ENCODE data around the gene ZNF436. TPM values are rescaled to one million over a fixed set of nuclear protein-coding genes. Genes with fewer than 3 reads are reported as not detected.

The ZNF436 gene
- total and polyA plus RNA-seq, 9 of the 15 experiments (the other 6 are each of a cell fraction or from before 2014, with no cell fraction given) = 2.1 to 11.3 (median 6.8) TPM

DNA sequence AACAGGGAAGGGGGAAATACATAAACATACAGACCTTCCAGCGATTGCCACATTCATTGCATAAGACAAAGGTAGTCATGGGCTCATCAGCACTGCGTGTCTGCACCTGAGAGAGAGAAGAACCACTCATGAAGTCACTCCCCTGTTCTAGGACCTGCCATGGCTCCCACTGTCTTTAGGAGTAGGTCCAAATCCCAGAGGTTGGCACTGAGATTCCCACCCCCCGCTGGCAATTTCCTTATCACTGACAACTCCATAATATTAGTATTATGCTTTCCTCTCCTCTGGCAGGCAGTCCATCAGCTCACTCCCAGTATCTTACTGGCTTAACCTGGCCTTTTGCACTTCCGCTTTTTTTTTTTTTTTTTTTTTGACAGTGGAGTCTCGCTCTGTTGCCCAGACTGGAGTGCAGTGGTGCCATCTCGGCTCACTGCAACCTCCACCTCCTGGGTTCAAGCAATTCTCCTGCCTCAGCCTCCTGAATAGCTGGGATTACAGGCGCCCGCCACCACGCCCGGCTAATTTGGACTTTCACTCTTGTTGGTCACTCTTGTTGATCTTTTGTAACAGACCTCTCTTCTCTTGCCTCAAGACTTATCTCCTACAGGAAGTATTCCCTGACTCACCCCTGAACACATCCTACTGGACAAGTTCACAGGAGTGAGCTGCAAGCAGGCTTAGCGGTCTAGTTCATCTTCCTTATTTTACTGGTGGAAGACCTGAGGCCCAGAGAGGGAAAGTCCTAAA is 14.8 kb upstream of the ZNF436 start (continued):
- TF ChIP-seq, protein P1, sequence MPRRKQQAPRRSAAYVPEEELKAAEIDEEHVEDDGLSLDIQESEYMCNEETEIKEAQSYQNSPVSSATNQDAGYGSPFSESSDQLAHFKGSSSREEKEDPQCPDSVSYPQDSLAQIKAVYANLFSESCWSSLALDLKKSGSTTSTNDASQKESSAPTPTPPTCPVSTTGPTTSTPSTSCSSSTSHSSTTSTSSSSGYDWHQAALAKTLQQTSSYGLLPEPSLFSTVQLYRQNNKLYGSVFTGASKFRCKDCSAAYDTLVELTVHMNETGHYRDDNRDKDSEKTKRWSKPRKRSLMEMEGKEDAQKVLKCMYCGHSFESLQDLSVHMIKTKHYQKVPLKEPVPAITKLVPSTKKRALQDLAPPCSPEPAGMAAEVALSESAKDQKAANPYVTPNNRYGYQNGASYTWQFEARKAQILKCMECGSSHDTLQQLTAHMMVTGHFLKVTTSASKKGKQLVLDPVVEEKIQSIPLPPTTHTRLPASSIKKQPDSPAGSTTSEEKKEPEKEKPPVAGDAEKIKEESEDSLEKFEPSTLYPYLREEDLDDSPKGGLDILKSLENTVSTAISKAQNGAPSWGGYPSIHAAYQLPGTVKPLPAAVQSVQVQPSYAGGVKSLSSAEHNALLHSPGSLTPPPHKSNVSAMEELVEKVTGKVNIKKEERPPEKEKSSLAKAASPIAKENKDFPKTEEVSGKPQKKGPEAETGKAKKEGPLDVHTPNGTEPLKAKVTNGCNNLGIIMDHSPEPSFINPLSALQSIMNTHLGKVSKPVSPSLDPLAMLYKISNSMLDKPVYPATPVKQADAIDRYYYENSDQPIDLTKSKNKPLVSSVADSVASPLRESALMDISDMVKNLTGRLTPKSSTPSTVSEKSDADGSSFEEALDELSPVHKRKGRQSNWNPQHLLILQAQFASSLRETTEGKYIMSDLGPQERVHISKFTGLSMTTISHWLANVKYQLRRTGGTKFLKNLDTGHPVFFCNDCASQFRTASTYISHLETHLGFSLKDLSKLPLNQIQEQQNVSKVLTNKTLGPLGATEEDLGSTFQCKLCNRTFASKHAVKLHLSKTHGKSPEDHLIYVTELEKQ (CRISPR knock-in tag; IDR thresholded peaks at IDR 0.05) = no peak
- TF ChIP-seq CGGBP1 (CRISPR knock-in tag; IDR thresholded peaks at IDR 0.05) = no peak
- TF ChIP-seq SPI1 (IDR thresholded peaks at IDR 0.05; ENCODE audit: borderline replicate concordance, low read depth, low read length) = peak; percentile 97
- TF ChIP-seq RBFOX2 (IDR thresholded peaks at IDR 0.05; ENCODE audit: low read depth, low read length) = no peak
- TF ChIP-seq ZNF174 (CRISPR knock-in tag; IDR thresholded peaks at IDR 0.05) = no peak
- no peak for TF ChIP-seq MXD1 (CRISPR knock-in tag; IDR thresholded peaks at IDR 0.05; ENCODE audit: borderline replicate concordance, poor library complexity, severe bottlenecking)
- peak; percentile 88 for TF ChIP-seq SMARCA4 (IDR thresholded peaks at IDR 0.05)
- TF ChIP-seq, protein P2, sequence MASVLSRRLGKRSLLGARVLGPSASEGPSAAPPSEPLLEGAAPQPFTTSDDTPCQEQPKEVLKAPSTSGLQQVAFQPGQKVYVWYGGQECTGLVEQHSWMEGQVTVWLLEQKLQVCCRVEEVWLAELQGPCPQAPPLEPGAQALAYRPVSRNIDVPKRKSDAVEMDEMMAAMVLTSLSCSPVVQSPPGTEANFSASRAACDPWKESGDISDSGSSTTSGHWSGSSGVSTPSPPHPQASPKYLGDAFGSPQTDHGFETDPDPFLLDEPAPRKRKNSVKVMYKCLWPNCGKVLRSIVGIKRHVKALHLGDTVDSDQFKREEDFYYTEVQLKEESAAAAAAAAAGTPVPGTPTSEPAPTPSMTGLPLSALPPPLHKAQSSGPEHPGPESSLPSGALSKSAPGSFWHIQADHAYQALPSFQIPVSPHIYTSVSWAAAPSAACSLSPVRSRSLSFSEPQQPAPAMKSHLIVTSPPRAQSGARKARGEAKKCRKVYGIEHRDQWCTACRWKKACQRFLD (CRISPR knock-in tag; IDR thresholded peaks at IDR 0.05) = peak; percentile 54; the same call in 1 of the 2 replicates
- peak in 1 of 2 experiments; percentile 71; a peak in 1 of 4 replicates for TF ChIP-seq ZNF639 (CRISPR knock-in tag; conservative IDR thresholded peaks at IDR 0.05 in 1 of 2, IDR thresholded peaks at IDR 0.05 in 1 of 2)
- no peak; the same call in 1 of the 2 replicates for TF ChIP-seq MECOM (CRISPR knock-in tag; IDR thresholded peaks at IDR 0.05)
- TF ChIP-seq ZBTB8A (IDR thresholded peaks at IDR 0.05; ENCODE audit: partially characterized antibody) = no peak
- TF ChIP-seq MIER1 (IDR thresholded peaks at IDR 0.05; ENCODE audit: low read depth) = no peak
- TF ChIP-seq STAG1 (CRISPR knock-in tag; IDR thresholded peaks at IDR 0.05; ENCODE audit: borderline replicate concordance) = no peak
- peak; percentile 80 for TF ChIP-seq ETV1 (tag; conservative IDR thresholded peaks at IDR 0.05; ENCODE audit: low read depth)
- no peak for TF ChIP-seq ZC3H8 (IDR thresholded peaks at IDR 0.05)
- TF ChIP-seq GATAD2B (IDR thresholded peaks at IDR 0.05; ENCODE audit: borderline replicate concordance) = no peak
- TF ChIP-seq NCOA1 (IDR thresholded peaks at IDR 0.05; ENCODE audit: low read depth) = no peak
- TF ChIP-seq ZNF766 (CRISPR knock-in tag; conservative IDR thresholded peaks at IDR 0.05) = peak; percentile 63
- TF ChIP-seq, protein P3, sequence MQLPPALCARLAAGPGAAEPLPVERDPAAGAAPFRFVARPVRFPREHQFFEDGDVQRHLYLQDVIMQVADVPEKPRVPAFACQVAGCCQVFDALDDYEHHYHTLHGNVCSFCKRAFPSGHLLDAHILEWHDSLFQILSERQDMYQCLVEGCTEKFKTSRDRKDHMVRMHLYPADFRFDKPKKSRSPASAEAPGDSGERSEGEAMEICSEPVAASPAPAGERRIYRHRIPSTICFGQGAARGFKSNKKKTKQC (CRISPR knock-in tag; IDR thresholded peaks at IDR 0.05) = no peak
- TF ChIP-seq CEBPB (tag; IDR thresholded peaks at IDR 0.05) = peak; percentile 56; the same call in 1 of the 2 replicates
- TF ChIP-seq ZNF717 (CRISPR knock-in tag; IDR thresholded peaks at IDR 0.05) = no peak
